Fibroblast of peridontal ligament (primary cell): Measurements from ENCODE around the gene ATP5F1C.
A peak's percentile ranks its signal among the peaks of the same experiment; 100 is the strongest.
"Not testable (repeated sequence)": the region's sequence is repeated elsewhere in the genome, so short reads cannot be mapped to it uniquely, and the experiment has no call there.

Experiments
- DNase-seq: peaks from one replicate; pipeline ENCODE4 v3.0.0-alpha.2; 2010; ENCODE audit errors: extremely low read depth

Gene ATP5F1C

GRCh38 chr10:7787857-7788638 is at the start of gene ATP5F1C, which contains the start of gene KIN:
Gene ATP5F1C (plus strand): TSS chr10:7788177. CDS start chr10:7788208, 31 bp downstream.
Gene KIN (minus strand): TSS chr10:7787993. CDS start chr10:7787933, 60 bp downstream.
- DNase-seq, result peak; percentile 96

GRCh38 chr10:7738536-7739407 is 49.2 kb upstream of the ATP5F1C start:
- DNase-seq, result no peak

- DNase-seq, result no peak
Measured at GRCh38 chr10:7744307-7744706, 43.7 kb upstream of the ATP5F1C start.

GRCh38 chr10:7748637-7749036 is 39.3 kb upstream of the ATP5F1C start:
- not testable (repeated sequence) for DNase-seq

GRCh38 chr10:7750222-7750621 is 37.8 kb upstream of the ATP5F1C start:
- DNase-seq, result no peak

DNA sequence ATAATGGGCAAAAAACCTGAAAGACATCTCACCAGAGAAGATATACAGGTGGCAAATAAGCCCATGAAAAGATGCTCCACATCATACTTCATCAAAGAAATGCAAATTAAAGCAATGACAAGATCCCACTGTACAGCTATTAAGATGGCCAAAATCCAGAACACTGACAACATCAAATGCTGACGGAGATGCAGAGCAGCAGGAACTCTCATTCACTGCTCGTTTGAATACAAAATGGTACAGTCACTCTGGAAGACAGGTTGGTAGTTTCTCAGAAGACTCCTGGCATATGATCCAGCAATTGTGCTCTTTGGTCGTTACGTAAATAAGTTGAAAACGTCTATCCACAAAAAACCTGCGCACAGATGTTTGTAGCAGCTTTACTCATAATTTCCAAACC is 35.7 kb upstream of the ATP5F1C start:
- no peak for DNase-seq

GRCh38 chr10:7755103-7755502 is 32.9 kb upstream of the ATP5F1C start:
- no peak for DNase-seq

GRCh38 chr10:7756360-7756992 is 31.5 kb upstream of the ATP5F1C start:
- peak; percentile 30 for DNase-seq

DNA sequence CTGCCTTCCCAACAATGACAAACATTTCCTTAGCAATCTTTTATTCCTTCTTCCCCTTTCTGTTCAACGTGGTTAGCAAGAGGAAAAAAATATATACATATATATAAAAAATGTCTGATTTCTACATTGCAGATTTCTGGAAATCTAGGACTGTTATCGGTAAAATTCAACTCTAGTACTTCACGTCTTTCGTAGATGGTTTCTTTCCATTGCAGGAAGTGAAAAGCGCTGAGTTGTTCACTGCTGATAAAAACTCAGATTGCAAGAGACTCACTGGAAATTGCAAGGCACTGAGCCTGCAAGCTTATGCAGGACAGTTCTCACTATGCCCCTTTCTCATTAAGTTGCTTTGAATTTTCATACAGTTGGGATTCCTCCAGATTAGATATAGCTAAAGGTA is 24.0 kb upstream of the ATP5F1C start:
- no peak for DNase-seq

DNA sequence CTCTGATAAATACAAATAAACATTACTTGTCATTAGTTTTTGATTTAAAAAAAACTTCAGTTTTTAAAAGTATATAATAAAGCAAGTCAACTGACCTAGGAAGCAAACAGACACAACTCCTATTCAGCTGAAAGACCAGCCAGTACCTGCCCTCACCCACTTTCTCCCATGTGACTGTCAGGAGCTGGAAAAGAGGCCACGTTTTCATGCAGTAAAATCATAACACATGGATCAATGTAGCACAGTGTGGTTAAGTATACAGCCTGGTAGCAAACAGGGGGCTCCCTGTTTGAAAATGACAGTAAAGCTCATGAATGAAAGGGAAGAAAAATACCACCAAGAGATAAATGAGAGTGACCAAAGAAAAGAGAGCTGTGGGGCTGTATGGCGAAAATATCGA is 21.7 kb upstream of the ATP5F1C start:
- DNase-seq, result no peak

GRCh38 chr10:7767209-7767608 is 20.8 kb upstream of the ATP5F1C start:
- peak; percentile 90 for DNase-seq

GRCh38 chr10:7768417-7768816 is 19.6 kb upstream of the ATP5F1C start:
- DNase-seq, result no peak

GRCh38 chr10:7773845-7774801 is 13.9 kb upstream of the ATP5F1C start:
- no peak for DNase-seq

GRCh38 chr10:7776777-7777176 is 11.2 kb upstream of the ATP5F1C start:
- DNase-seq, result no peak

GRCh38 chr10:7782194-7782593 is 5.8 kb upstream of the ATP5F1C start:
- DNase-seq, result not testable (repeated sequence)

GRCh38 chr10:7786430-7786829 is 1.5 kb upstream of the ATP5F1C start:
- DNase-seq, result no peak

DNA sequence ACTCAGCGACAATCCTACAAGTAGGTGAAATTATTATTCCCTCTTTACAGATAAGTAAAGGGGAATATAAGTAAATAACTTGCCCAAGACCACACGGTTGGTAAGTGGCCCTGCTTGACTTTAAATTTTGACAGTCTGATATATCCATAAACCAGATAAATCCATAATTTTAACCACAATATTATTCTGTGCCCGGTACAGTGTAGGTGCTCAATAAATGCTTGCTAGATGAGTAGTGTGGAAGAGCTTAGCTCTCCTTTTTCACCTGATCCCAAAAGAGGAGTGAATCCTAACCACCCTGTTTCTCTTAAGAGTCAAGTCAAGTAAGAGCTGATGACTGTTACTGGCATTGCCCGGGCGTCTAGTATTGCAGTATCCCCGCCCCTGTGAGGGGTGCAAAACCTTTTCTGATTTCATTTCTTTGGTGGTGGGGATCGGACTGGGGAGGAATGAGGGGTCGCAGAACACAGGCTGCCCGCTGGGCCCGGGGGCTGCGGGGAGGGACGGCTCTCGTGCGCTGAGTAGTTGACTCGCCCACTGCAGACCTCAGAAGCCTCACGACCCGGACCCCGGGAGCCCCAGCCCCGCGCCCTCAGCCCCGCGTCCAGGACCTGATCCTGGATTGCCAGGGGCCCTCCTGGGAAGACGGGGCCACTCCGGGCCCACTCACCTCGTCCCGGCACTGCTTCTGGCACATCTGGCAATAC is 674 bp upstream of the ATP5F1C start:
- peak; percentile 31 for DNase-seq

GRCh38 chr10:7788639-7789286 is 786 bp downstream of the ATP5F1C start:
- peak; percentile 40 for DNase-seq

GRCh38 chr10:7789390-7789789 is 1.4 kb downstream of the ATP5F1C start:
- peak; percentile 16 for DNase-seq

GRCh38 chr10:7792541-7792940 is 4.6 kb downstream of the ATP5F1C start:
- no peak for DNase-seq
